H1 (cell line): ENCODE results near the gene DOCK3. TPM values are rescaled to one million over a fixed set of nuclear protein-coding genes. Genes with fewer than 3 reads are reported as not detected.

Source experiments
- CTCF ChIA-PET: fragments of 300-600 bp; sonication (Branson Sonifier 250); formaldehyde crosslinking; loops from one replicate; lab custom pipeline; 2021; ENCODE audit not compliant: partially characterized antibody; lab: Charles Lee
- POLR2A ChIA-PET: fragments of 300-600 bp; sonication (Branson Sonifier 250); formaldehyde crosslinking; loops from one replicate; lab custom pipeline; 2021; ENCODE audit warnings: inconsistent platforms; ENCODE audit not compliant: partially characterized antibody; lab: Charles Lee
- DNase-seq, 2 experiments: peaks; one replicate each; pipeline versions ENCODE4 v3.0.0 to v3.0.0-alpha.2; 2010 to 2022; ENCODE audit warnings: low spot score in 2 of 2, low read depth in 1 of 2, mixed read lengths in 1 of 2
- FAIRE-seq: peaks from 2 replicates; lab custom pipeline; 2011; peaks lifted over from hg19 to GRCh38; lab: Jason Lieb, UNC
- H2AFZ ChIP-seq: 2 replicates; pipeline ENCODE4 v1.8.1; 2012; ENCODE audit warnings: low read length, inconsistent platforms
- H2AK5ac ChIP-seq: 2 replicates; pipeline ENCODE4 v1.6.1; 2013; ENCODE audit warnings: low read depth, low read length
- H2BK120ac ChIP-seq: replicated peaks from 2 replicates; pipeline ENCODE3; 2013; ENCODE audit warnings: low read depth, low read length, inconsistent platforms
- H2BK12ac ChIP-seq: 2 replicates; pipeline ENCODE4 v1.6.1; 2013; ENCODE audit warnings: low read depth, low read length
- H2BK15ac ChIP-seq: 2 replicates; pipeline ENCODE4 v1.6.1; 2013; ENCODE audit warnings: low read length
- H2BK20ac ChIP-seq: 2 replicates; pipeline ENCODE4 v1.6.1; 2013; ENCODE audit warnings: low read length
- H2BK5ac ChIP-seq: 2 replicates; pipeline ENCODE4 v1.6.1; 2013; ENCODE audit warnings: low read depth, low read length
- H3K14ac ChIP-seq: 2 replicates; pipeline ENCODE4 v1.6.1; 2013; ENCODE audit warnings: inconsistent platforms; ENCODE audit not compliant: insufficient read length
- H3K18ac ChIP-seq: 2 replicates; pipeline ENCODE4 v1.6.1; 2013; ENCODE audit warnings: low read length; ENCODE audit errors: extremely low read depth
- H3K23ac ChIP-seq: 2 replicates; pipeline ENCODE4 v1.6.1; 2013; ENCODE audit warnings: inconsistent platforms; ENCODE audit not compliant: insufficient read length
- H3K23me2 ChIP-seq: 2 replicates; pipeline ENCODE4 v1.6.1; 2013; ENCODE audit warnings: low read depth, low read length
- H3K27ac ChIP-seq: 2 replicates; pipeline ENCODE4 v1.6.1; 2011; ENCODE audit warnings: low read depth, low read length, inconsistent platforms
- H3K27me3 ChIP-seq, 4 experiments: replicated peaks in 1 of 4; 1 replicate in 1 of 4; 2 replicates in 3 of 4; pipeline versions ENCODE4 v1.6.1 to v1.8.1; 2011 to 2013; ENCODE audit warnings: low read length in 3 of 4, mild to moderate bottlenecking in 3 of 4, inconsistent platforms in 2 of 4, mixed read lengths in 2 of 4, moderate library complexity in 1 of 4; ENCODE audit not compliant: control insufficient read depth in 3 of 4, insufficient read depth in 3 of 4; ENCODE audit errors: extremely low read depth in 1 of 4
- H3K36me3 ChIP-seq, 4 experiments: 2 replicates each; pipeline versions ENCODE4 v1.6.1 to v1.8.1; 2011 to 2013; ENCODE audit warnings: mild to moderate bottlenecking in 4 of 4, low read length in 3 of 4, moderate library complexity in 2 of 4, control low read depth in 1 of 4, inconsistent platforms in 1 of 4; ENCODE audit not compliant: insufficient read depth in 4 of 4, control insufficient read depth in 2 of 4
- H3K4ac ChIP-seq: replicated peaks from 2 replicates; pipeline ENCODE3; 2013; ENCODE audit warnings: low read length, low read depth, mixed read lengths, inconsistent platforms; ENCODE audit not compliant: insufficient read length
- H3K4me1 ChIP-seq, 4 experiments: replicated peaks in 1 of 4; 1 replicate in 1 of 4; 2 replicates in 3 of 4; pipeline versions ENCODE4 v1.6.1 to v1.8.1; 2011 to 2013; ENCODE audit warnings: low read length in 3 of 4, inconsistent platforms in 2 of 4, mixed read lengths in 1 of 4; ENCODE audit not compliant: insufficient read depth in 4 of 4, control insufficient read depth in 3 of 4
- H3K4me2 ChIP-seq, 2 experiments: 2 replicates each; pipeline versions ENCODE4 v1.6.1 to v1.8.1; 2011 to 2013; ENCODE audit warnings: low read depth in 2 of 2, low read length in 2 of 2, control low read depth in 1 of 2, inconsistent platforms in 1 of 2, mild to moderate bottlenecking in 1 of 2; ENCODE audit not compliant: insufficient read depth in 1 of 2
- H3K4me3 ChIP-seq, 4 experiments: fragments of 200-600, 300-600 bp in 1 of 4; sonication (generic), shearing (Covaris generic), sonication (Bioruptor Twin) in 1 of 4; 2 replicates each; pipeline versions ENCODE4 v1.5.1 to v1.8.1; 2011 to 2016; ENCODE audit warnings: low read length in 4 of 4, low read depth in 3 of 4, control low read depth in 2 of 4, inconsistent platforms in 2 of 4, mild to moderate bottlenecking in 2 of 4, mixed read lengths in 1 of 4, moderate library complexity in 1 of 4; ENCODE audit not compliant: insufficient read depth in 2 of 4; ENCODE audit errors: extremely low read depth in 1 of 4
- H3K56ac ChIP-seq: replicated peaks from 2 replicates; pipeline ENCODE3; 2013; ENCODE audit warnings: low read depth, mild to moderate bottlenecking, mixed read lengths, low read length, inconsistent platforms; ENCODE audit not compliant: insufficient read length
- H3K79me1 ChIP-seq: 2 replicates; pipeline ENCODE4 v1.6.1; 2013; ENCODE audit warnings: low read depth, low read length, control low read depth
- H3K79me2 ChIP-seq, 2 experiments: 2 replicates each; pipeline versions ENCODE4 v1.6.1 to v1.8.1; 2012 to 2013; ENCODE audit warnings: low read length in 2 of 2, mild to moderate bottlenecking in 2 of 2, inconsistent platforms in 1 of 2; ENCODE audit not compliant: insufficient read depth in 2 of 2, control insufficient read depth in 1 of 2
- H3K9ac ChIP-seq, 4 experiments: replicated peaks in 1 of 4; 1 replicate in 1 of 4; 2 replicates in 3 of 4; pipeline versions ENCODE4 v1.6.1 to v1.8.1; 2011 to 2013; ENCODE audit warnings: low read depth in 3 of 4, low read length in 3 of 4, control low read depth in 2 of 4, mild to moderate bottlenecking in 2 of 4, moderate library complexity in 2 of 4, inconsistent platforms in 1 of 4; ENCODE audit errors: extremely low read depth in 1 of 4
- H3K9me3 ChIP-seq, 2 experiments: 2 replicates each; pipeline versions ENCODE4 v1.6.1 to v1.8.1; 2012 to 2013; ENCODE audit warnings: mild to moderate bottlenecking in 2 of 2, moderate library complexity in 2 of 2, control low read depth in 1 of 2, inconsistent platforms in 1 of 2, low read depth in 1 of 2, low read length in 1 of 2, mixed read lengths in 1 of 2; ENCODE audit not compliant: insufficient read depth in 2 of 2
- H4K20me1 ChIP-seq, 2 experiments: replicated peaks in 1 of 2; 2 replicates each; pipeline versions ENCODE3 to v1.8.1; 2011 to 2013; ENCODE audit warnings: inconsistent platforms in 2 of 2, low read length in 2 of 2, mild to moderate bottlenecking in 1 of 2; ENCODE audit not compliant: insufficient read depth in 2 of 2, control insufficient read depth in 1 of 2
- H4K5ac ChIP-seq: 2 replicates; pipeline ENCODE4 v1.6.1; 2013; ENCODE audit warnings: low read length, low read depth, mixed read lengths, inconsistent platforms; ENCODE audit not compliant: insufficient read length
- H4K8ac ChIP-seq: 2 replicates; pipeline ENCODE4 v1.8.0; 2013; ENCODE audit warnings: mild to moderate bottlenecking, moderate library complexity, low read length, inconsistent platforms; ENCODE audit not compliant: insufficient read depth; ENCODE audit errors: extremely low read depth
- H4K91ac ChIP-seq: replicated peaks from 2 replicates; pipeline ENCODE3; 2013; ENCODE audit warnings: low read length, mixed read lengths, inconsistent platforms; ENCODE audit not compliant: insufficient read length
- BCL11A ChIP-seq, 2 experiments: IDR thresholded peaks; one replicate each; pipeline ENCODE4 v1.6.1; 2011; ENCODE audit warnings: low read depth in 2 of 2, low read length in 2 of 2, mild to moderate bottlenecking in 2 of 2
- CHD2 ChIP-seq: IDR thresholded peaks from 2 replicates; pipeline ENCODE4 v1.6.1; 2012; ENCODE audit warnings: low read length, improper control_type of control experiment
- GABPA ChIP-seq: IDR thresholded peaks from 2 replicates; pipeline ENCODE4 v1.6.1; 2011; ENCODE audit warnings: mild to moderate bottlenecking, low read length, moderate library complexity, borderline replicate concordance; ENCODE audit not compliant: insufficient read depth
- KDM5A ChIP-seq: fragments of 200-600 bp; IDR thresholded peaks from 2 replicates; pipeline ENCODE4 v1.7.1; 2012; ENCODE audit warnings: mild to moderate bottlenecking, low read length, inconsistent platforms, mixed read lengths
- MAFK ChIP-seq: IDR thresholded peaks from 2 replicates; pipeline ENCODE4 v1.6.1; 2012; ENCODE audit warnings: low read depth, mild to moderate bottlenecking, improper control_type of control experiment, low read length
- RBBP5 ChIP-seq: IDR thresholded peaks from 2 replicates; pipeline ENCODE4 v1.7.1; 2012; ENCODE audit warnings: low read depth, mild to moderate bottlenecking, inconsistent platforms, low read length, moderate library complexity, borderline replicate concordance
- SP2 ChIP-seq: IDR thresholded peaks from 2 replicates; pipeline ENCODE4 v1.6.1; 2012; ENCODE audit warnings: mild to moderate bottlenecking, low read length, inconsistent platforms
- SUZ12 ChIP-seq: fragments of 200-600 bp; sonication (generic); IDR thresholded peaks from 2 replicates; pipeline ENCODE4 v1.6.1; 2012; ENCODE audit warnings: mild to moderate bottlenecking, inconsistent platforms, low read length, moderate library complexity, mixed read lengths
- TCF12 ChIP-seq: IDR thresholded peaks from 2 replicates; pipeline ENCODE4 v1.6.1; 2011; ENCODE audit warnings: low read depth, mild to moderate bottlenecking, low read length
- WGBS, 2 experiments: shearing (Covaris generic) in 1 of 2; methylation state at CpG; one replicate each; pipeline versions ENCODE4 v1.1.6 to v1.1.7; 2013 to 2015; ENCODE audit warnings: low lambda C conversion rate in 2 of 2, mixed read lengths in 2 of 2, inconsistent platforms in 1 of 2, low coverage in 1 of 2, missing lambda C conversion rate in 1 of 2; ENCODE audit not compliant: insufficient replicate concordance in 2 of 2, insufficient coverage in 1 of 2, insufficient read length in 1 of 2; ENCODE audit errors: extremely low coverage in 1 of 2, missing lambda C conversion rate in 1 of 2; 5-methylcytosine and 5-hydroxymethylcytosine counted together
- polyA plus RNA-seq, 7 experiments: library from polyadenylated mRNA; depleted of rRNA in 3 of 7; stranded (reverse) in 5 of 7; unstranded in 2 of 7; fragments of >200 nt in 5 of 7; fragments of 200-250 nt in 2 of 7; gene quantifications; 1 replicate in 5 of 7; 2 replicates in 1 of 7; 4 replicates in 1 of 7; pipeline versions ENCODE4 v1.2.1 to v1.2.3, GENCODE V29; 2011 to 2013; ENCODE audit warnings: missing spikeins in 2 of 7, mixed read lengths in 2 of 7
- total RNA-seq: library from RNA; stranded (reverse); fragmentation: NEBNext Ultra II Directional; extraction: Animal tissue kit (Norgen Biotek cat#: 25700); gene quantifications from 2 replicates; pipeline ENCODE4 v1.2.1, GENCODE V29; 2021

Gene DOCK3
- total and polyA plus RNA-seq, 2 of the 8 experiments (the other 6 are each of a cell fraction or from before 2014, with no cell fraction given), result 2.7 to 5.0 TPM

DNA sequence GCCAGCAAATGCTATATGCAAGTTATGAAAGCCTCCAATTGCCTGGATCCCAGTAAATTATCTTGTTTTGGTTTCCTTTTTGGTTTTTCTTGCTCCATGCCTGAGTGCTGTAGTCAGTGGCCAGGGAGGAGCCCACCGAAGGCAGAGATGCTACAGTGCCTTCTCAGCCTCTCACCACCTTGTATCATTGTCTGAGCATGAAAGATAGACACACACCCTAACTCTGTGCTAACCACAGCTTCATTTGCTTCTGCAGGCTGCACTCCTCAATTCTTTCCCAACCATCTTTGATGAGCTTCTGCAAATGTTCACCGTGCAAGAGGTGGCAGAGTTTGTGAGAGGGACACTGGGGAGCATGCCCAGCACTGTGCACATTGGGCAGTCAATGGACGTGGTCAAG lies 595.8 kb downstream of the DOCK3 start:
- Histone ChIP-seq H3K36me3 (no peaks in the 10 kb centered on the region), H3K23me2 (no peaks in the 10 kb centered on the region), H3K9ac (no peak overlapping the region), H2AK5ac (no peak overlapping the region), H3K14ac (no peak overlapping the region), H4K20me1 (no peaks in the 10 kb centered on the region), H3K27me3 (no peaks in the 10 kb centered on the region), H2BK15ac (no peak overlapping the region), H2BK12ac (no peak overlapping the region), H3K23ac (no peak overlapping the region), H4K91ac (no peak overlapping the region), H3K9me3 (no peaks in the 10 kb centered on the region), H2BK20ac (no peak overlapping the region), H2BK120ac (no peak overlapping the region), H3K79me1 (no peaks in the 10 kb centered on the region), H2BK5ac (no peak overlapping the region), H3K27ac (no peak overlapping the region), H3K4me1 (no peaks in the 10 kb centered on the region), H2AFZ (no peak overlapping the region), H3K4me2 (no peak overlapping the region), H3K4me3 (no peak overlapping the region), H4K5ac (no peak overlapping the region), H3K56ac (no peak overlapping the region), H4K8ac (no peak overlapping the region), H3K79me2 (no peaks in the 10 kb centered on the region), H3K18ac (no peak overlapping the region), H3K4ac (no peak overlapping the region)
- DNase-seq (no peak), FAIRE-seq (no peak)
- TF ChIP-seq TCF12, result no peak
- TF ChIP-seq GABPA, result no peak
- TF ChIP-seq BCL11A (IDR thresholded peaks at IDR 0.05; ENCODE audit: low read depth in 2 of 2, low read length in 2 of 2), result no peak
- TF ChIP-seq KDM5A, result no peak
- TF ChIP-seq CHD2, result no peak
- no peak for TF ChIP-seq SUZ12
- TF ChIP-seq MAFK, result no peak
- TF ChIP-seq SP2, result no peak
- TF ChIP-seq RBBP5, result no peak
- POLR2A ChIA-PET, result interaction anchor here (0.6 kb wide), 1 partner anchor 389 kb away, joined by 3 read pairs; no protein-coding TSS in a partner anchor
- WGBS, 2 experiments, result 85% methylated on average over 3 of the region's 3 CpGs; no CpG with 5 or more reads in 1 of the 2 experiments
- CTCF ChIA-PET, result interaction anchor here (0.7 to 1.1 kb wide), 3 partner anchors 9 to 101 kb away, joined by 3 to 4 read pairs (median 3); no protein-coding TSS in a partner anchor
